Measurements from ENCODE around the gene TMSB4X.
A peak's percentile ranks its signal among the peaks of the same experiment; 100 is the strongest.
"Not testable (repeated sequence)": the region's sequence is repeated elsewhere in the genome, so short reads cannot be mapped to it uniquely, and the experiment has no call there.

TMSB4X gene

GRCh38 chrX:12955882-12956703 is 18.8 kb upstream of the TMSB4X start:
- DNase-seq = no peak

GRCh38 chrX:12956704-12957534 is 18.0 kb upstream of the TMSB4X start:
- no peak for DNase-seq

DNA sequence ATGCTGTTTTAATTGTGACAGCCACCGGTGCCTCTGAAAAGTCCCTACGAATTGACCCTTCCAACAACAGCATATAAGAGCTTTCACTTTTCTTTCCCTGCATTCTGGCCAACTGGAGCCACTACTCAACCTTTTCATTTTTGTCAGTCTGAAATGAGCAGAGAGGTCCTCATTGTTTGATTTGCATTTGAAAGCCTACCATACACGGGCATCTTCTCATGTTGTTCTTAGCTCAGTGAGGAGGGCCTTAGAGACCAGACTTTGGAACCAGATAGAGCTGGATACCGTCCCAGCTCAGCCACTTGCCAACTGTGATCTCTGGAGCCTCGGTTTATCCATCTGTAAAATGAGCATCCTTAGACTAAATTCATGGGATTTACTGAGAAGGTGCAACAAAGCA is 16.9 kb upstream of the TMSB4X start:
- no peak for DNase-seq

GRCh38 chrX:12958461-12958860 is 16.4 kb upstream of the TMSB4X start:
- no peak for DNase-seq

DNA sequence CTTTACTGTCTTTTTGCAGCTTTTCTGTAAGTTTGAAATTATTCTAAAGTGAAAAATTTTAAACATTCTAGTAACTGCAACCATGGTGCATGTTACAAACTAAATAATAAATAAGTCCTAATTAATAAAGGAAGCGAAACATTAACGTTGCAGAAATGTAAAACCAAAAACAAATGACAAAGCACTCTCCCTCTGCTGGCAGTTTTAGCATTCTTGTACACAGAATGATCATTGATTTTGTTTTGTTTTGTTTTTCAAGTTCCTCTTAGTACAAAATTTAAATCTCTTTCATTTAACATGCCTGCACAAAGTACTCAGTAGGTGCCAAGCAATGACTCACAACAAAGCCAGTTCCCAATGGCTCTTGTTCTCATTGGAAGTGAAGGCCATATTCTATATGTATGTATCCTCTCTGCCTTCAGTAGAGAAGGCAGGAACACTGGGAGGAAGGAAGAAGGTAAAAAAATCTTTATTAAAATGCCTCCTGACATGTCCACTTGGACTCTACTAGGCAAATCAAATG is 13.7 kb upstream of the TMSB4X start:
- no peak for DNase-seq

GRCh38 chrX:12962041-12962504 is 12.8 kb upstream of the TMSB4X start:
- DNase-seq = no peak

GRCh38 chrX:12963210-12963850 is 11.6 kb upstream of the TMSB4X start:
- not testable (repeated sequence) for DNase-seq

DNA sequence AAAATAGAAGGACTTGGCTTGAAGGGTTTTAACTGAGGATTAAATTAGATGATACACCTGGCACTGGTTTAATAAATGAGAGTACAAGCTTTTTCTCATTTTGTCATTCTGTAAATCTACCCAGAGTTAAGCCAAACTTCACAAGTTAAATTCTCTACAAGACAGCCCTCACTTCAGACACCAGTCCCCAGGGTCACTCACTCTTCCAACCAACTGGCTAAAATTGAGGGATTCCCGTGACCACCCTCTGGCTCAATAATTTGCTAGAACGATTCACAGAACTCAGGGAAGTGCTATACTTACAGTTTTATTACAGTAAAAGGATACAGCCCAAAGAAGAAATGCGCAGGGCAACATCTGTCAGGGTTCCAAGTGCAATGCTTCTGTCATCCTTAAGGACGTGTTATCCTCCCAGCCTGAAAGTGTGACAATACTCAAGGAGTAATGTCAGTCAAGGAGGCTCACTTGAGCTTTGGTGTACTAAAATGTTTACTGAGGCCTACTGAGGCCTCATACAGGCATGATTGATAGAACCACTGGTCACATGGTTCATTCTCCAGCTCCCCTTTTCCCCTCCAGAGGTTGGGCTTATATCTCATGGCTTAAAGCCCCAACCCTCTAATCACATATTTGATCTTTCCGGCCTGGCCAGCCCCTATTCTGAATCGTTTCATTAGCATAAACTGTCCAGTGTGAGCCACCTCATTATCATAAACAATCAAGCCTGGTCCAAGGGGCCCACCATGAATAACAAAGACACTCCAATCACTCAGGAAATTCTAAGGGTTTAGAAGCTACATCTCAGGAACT is 9.6 kb upstream of the TMSB4X start:
- no peak for DNase-seq

GRCh38 chrX:12966151-12966550 is 8.8 kb upstream of the TMSB4X start:
- no peak for DNase-seq

DNA sequence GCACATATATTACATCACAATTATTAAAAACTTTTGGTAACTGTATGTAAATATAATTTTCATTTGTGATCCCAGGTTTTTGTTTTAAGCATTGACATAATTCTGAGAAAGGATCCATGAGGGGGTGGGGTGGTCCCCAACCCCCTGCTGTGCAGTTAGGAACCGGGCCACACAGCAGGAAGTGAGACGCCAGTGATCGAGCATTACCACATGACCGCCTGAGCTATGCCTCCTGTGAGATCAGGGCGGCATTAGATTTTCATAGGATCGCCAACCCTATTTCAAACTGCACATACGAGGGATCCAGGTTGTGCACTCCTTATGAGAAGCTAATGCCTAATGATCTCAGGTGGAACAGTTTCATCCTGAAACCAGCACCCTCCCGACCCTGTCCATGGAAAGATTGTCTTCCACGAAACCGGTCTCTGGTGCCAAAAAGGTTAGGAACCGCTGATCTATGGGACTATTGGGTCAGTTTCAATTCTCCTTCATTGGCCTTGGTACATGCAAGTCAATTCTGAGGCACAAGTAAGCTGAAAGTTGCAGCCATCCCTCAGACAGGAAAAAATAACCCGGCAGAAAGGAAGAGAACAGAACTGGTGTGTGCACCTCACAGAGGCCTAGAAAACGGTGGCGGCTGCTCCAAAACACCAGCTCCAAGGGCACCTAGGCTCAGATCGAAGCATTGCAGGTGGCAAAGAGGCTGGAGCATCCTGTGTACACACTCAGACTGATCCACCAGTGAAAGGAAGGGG is 7.0 kb upstream of the TMSB4X start:
- DNase-seq = no peak

- DNase-seq = peak; percentile 52
Observed at GRCh38 chrX:12970691-12971202, 4.2 kb upstream of the TMSB4X start.

- DNase-seq = no peak
Observed at GRCh38 chrX:12971282-12972003, 3.5 kb upstream of the TMSB4X start.

DNA sequence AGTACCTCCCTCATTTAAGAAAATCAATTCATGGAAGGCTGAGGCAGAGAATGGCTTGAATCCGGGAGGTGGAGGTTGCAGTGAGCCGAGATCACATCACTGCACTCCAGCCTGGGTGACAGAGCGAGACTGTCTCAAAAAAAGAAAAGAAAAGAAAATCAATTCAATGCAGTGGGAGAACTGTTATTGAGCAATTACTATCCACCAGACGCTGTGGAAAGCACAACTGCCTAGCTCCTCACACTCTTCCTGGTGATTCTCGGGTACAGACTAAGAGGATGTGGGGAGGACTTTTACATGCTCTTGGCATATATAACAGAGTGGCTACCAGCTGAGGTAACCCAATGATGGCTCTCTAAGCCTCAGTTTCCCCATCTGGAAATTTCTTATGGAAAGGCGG is 2.7 kb upstream of the TMSB4X start:
- DNase-seq = no peak

DNA sequence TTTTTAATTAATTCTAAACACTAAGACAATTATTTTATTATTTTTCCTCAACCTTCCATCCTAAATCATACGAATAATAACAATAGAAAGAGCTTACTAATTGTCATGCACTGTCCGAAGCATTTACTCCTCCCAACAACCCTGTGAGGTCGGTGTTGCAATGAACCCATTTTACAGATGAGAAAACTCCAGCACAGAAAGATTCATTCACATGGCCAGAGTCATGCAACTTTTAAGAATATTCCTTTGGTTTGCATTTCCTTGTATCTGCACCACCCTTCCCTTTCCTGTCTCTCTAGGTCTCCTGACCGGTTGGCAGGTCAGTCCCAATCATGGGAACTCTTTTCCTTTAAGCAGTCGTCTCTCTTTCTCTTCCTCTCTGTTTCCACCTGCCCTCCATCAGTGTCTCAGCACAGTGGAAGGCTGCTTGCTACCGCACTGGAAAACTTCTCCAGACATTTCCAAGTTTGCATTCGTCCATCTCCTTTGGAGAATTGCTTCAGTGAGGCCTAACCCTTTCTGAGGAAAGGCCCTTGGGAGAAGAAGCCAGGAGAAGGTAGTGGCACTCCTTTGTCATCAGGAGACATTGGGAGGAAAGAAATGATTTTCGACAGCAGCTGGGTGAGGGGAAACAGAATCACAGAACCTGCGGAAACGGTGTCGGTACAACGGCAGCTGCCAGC is 1.9 kb upstream of the TMSB4X start:
- DNase-seq = no peak

DNA sequence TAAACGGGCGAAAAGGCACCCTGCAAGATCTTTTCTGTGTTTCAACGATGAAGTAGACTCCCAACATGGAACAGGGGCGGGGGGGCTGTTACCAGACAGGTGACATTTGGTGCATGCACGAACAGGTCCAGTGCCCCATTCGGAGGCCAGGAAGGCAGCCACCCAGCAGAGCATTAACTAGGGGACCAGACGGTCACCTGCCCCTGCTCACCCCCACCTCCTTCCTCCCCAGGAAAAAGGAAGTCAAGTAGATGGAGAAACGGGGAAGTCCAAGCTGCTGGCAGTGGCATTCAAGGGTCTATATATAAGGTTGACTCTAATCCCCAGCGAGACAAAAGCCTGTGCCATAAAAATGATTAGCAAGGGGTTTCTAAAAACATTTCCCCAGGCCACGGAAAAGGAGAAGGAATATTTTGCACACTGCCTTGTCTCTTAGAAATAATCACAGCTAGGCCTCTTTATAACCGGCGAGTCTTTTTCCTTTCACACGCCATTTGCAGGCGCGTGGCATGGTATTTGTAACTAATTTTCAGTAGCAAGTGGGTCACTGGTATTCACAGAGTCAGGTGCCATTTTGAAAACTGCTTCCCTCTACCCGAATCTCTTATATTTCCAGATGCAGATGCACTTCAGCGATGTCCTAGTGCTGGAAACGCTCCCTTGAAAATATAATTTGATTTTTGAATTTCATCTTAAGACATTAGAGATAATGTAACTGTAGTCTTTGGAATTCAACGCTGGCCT is 1.2 kb upstream of the TMSB4X start:
- no peak for DNase-seq

DNA sequence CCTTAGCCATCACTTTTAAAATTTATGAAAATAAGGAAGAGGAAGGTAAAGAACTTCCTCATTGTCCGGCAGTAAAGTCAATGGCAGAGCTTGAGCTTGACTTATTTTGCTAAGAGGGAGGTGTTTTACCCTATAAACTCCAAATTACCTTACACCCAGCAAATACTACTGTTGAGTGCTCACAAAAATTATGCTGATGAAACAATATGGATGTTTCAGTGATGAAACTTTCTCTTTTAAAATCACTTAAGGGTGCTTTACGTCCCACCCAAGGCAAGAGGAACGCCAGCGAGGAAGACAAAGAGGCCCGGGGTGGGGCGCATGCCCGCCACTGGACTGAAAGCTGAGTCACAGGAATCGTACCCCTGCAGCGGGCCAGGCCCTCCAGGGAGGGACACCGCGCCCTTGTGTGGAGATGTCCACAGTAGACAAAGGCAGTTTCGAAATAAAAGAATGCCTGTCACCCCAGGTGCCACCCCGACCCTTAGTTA is 560 bp upstream of the TMSB4X start:
- DNase-seq = no peak

DNA sequence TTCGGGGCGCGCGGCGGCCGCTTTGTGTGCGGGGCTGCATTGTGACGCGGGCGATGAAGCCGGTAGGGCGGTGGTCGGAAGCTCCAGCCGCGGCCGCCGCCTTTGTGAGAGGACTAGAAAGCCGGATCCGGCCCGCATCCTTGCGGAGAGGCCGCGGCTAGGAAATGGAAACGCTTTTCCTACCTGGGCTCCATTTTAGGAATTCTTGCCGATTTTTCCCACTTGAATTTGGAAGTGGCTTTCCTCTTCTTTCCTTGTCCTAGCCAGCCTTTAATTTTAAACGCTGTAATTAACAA is 708 bp downstream of the TMSB4X start:
- no peak for DNase-seq

GRCh38 chrX:12975991-12976558 is 1.2 kb downstream of the TMSB4X start:
- DNase-seq = no peak

Data from NCI-H446 treated with DMSO at 0.1 percent for 48 hours (cell line).